ENCODE measurements around the gene PCDH19. TPM values are rescaled to one million over a fixed set of nuclear protein-coding genes. Genes with fewer than 3 reads are reported as not detected.

Gene PCDH19
- polyA plus RNA-seq, 2 of the 4 experiments (the other 2 are of a cell fraction): 0.01 to 0.03 TPM

DNA sequence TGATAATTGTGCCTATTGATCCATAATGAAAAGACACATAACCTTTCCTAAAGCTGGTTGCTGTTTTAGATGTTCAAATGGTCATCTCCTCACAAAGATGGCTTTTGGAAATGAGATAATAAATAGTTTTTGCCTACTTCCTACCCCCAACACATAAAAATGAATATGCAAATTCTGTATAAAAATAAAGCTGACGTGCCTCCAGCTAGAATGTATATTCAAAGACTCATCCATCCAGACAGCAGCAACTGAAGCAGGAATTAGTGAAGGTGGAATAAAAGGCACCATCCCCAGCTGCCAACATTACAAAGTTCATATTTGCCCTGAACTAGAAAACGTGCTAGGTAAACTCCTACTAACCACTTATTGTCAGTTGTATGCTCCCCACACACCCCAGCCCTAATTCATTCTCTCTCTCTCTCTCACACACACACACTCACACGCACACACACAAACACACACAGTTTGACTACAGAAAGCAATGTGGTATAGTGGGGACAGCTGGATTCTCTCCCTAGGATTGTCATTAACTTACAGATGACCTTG, 53.6 kb downstream of the PCDH19 start:
- H3K4me1 ChIP-seq: no peaks in the 10 kb centered on the region
- no peak overlapping the region for H3K27ac ChIP-seq
- no peak for FAIRE-seq
- CTCF ChIA-PET: interaction anchor here (1.4 kb wide), 1 partner anchor 11 kb away, joined by 3 read pairs; no protein-coding TSS in a partner anchor
- H3K9me3 ChIP-seq: no peaks in the 10 kb centered on the region
- no peak for ATAC-seq
- POLR2A ChIA-PET: no interaction called here
- no peak overlapping the region for H3K4me3 ChIP-seq
- no peak for TF ChIP-seq NR3C1 (IDR thresholded peaks at IDR 0.05)
- TF ChIP-seq HDAC2 (IDR thresholded peaks at IDR 0.05): no peak
- TF ChIP-seq E2F6 (IDR thresholded peaks at IDR 0.05; ENCODE audit: borderline replicate concordance, low read depth): no peak
- no peak for TF ChIP-seq CHD4 (IDR thresholded peaks at IDR 0.05; ENCODE audit: borderline replicate concordance)
- 27% methylated on average over 3 of the region's 3 CpGs for WGBS (ENCODE audit: missing lambda C conversion rate)
- H3K4me2 ChIP-seq: no peak overlapping the region
- DNase-seq (ENCODE audit: low read depth in 1 of 2, low spot score in 1 of 2): no peak

DNA sequence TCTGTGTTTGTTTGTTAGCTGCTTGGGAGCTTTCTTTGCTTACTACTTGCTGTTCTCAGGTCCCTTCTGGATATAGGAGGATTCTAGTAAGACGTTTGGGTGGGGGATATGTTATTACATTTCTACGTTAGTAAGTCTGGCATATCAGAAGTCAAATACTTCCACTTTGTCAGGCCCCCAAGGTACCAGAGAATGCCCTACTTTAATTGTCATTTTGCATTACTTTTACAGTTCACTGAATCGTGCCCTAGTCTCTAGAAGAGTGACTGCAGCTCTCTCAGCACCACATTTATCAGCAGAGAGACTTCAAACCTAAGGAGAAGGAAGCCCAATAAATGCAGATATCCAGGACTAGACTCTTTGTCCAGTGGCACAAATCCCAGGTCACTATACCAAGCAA, 54.4 kb downstream of the PCDH19 start:
- ChIA-PET POLR2A (no interaction called here), CTCF (interaction anchor here (1.4 kb wide), 1 partner anchor 12 kb away, joined by 3 read pairs; no protein-coding TSS in a partner anchor)
- FAIRE-seq: no peak
- H3K4me1 ChIP-seq: no peaks in the 10 kb centered on the region
- DNase-seq (ENCODE audit: low read depth in 1 of 2, low spot score in 1 of 2): no peak
- no peak overlapping the region for H3K27ac ChIP-seq
- no peaks in the 10 kb centered on the region for H3K9me3 ChIP-seq
- H3K4me2 ChIP-seq: no peak overlapping the region
- ATAC-seq: no peak
- TF ChIP-seq, protein P1, sequence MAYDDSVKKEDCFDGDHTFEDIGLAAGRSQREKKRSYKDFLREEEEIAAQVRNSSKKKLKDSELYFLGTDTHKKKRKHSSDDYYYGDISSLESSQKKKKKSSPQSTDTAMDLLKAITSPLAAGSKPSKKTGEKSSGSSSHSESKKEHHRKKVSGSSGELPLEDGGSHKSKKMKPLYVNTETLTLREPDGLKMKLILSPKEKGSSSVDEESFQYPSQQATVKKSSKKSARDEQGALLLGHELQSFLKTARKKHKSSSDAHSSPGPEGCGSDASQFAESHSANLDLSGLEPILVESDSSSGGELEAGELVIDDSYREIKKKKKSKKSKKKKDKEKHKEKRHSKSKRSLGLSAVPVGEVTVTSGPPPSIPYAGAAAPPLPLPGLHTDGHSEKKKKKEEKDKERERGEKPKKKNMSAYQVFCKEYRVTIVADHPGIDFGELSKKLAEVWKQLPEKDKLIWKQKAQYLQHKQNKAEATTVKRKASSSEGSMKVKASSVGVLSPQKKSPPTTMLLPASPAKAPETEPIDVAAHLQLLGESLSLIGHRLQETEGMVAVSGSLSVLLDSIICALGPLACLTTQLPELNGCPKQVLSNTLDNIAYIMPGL (CRISPR knock-in tag; IDR thresholded peaks at IDR 0.05; ENCODE audit: borderline replicate concordance): no peak
- TF ChIP-seq RAD21 (conservative IDR thresholded peaks at IDR 0.05 in 1 of 2, IDR thresholded peaks at IDR 0.05 in 1 of 2) (no peak), HOXB5 (CRISPR knock-in tag; IDR thresholded peaks at IDR 0.05) (no peak), RCOR1 (IDR thresholded peaks at IDR 0.05; ENCODE audit: low read depth, low read length) (no peak), GATA3 (IDR thresholded peaks at IDR 0.05; ENCODE audit: borderline replicate concordance) (no peak), MAZ (IDR thresholded peaks at IDR 0.05; ENCODE audit: borderline replicate concordance, low read depth, low read length) (no peak), FOSL2 (IDR thresholded peaks at IDR 0.05) (no peak), FOSL2 (CRISPR knock-in tag; IDR thresholded peaks at IDR 0.05) (no peak), BCL3 (IDR thresholded peaks at IDR 0.05) (no peak), EHF (CRISPR knock-in tag; IDR thresholded peaks at IDR 0.05) (no peak), MAFK (IDR thresholded peaks at IDR 0.05; ENCODE audit: partially characterized antibody) (no peak), HDAC2 (IDR thresholded peaks at IDR 0.05) (no peak), NFE2L2 (conservative IDR thresholded peaks at IDR 0.05; ENCODE audit: low read length) (no peak), CEBPB (IDR thresholded peaks at IDR 0.05) (no peak), JUNB (IDR thresholded peaks at IDR 0.05) (no peak), CTCF (IDR thresholded peaks at IDR 0.05) (no peak), BHLHE40 (IDR thresholded peaks at IDR 0.05; ENCODE audit: low read depth, low read length) (no peak)
- TF ChIP-seq, protein P2, sequence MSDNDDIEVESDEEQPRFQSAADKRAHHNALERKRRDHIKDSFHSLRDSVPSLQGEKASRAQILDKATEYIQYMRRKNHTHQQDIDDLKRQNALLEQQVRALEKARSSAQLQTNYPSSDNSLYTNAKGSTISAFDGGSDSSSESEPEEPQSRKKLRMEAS (IDR thresholded peaks at IDR 0.05): no peak
- 0% methylated on average over 3 of the region's 3 CpGs for WGBS (ENCODE audit: missing lambda C conversion rate)
- H3K4me3 ChIP-seq: no peak overlapping the region
